ENCODE results near the gene USF2.

USF2 gene

GRCh38 chr19:35301961-35302360 lies 33.2 kb downstream of the USF2 start:
- H3K27ac ChIP-seq = no peak overlapping the region
- no peak for TF ChIP-seq CTCF (conservative IDR thresholded peaks at IDR 0.05)
- no peak for TF ChIP-seq ZFX (IDR thresholded peaks at IDR 0.05)

DNA sequence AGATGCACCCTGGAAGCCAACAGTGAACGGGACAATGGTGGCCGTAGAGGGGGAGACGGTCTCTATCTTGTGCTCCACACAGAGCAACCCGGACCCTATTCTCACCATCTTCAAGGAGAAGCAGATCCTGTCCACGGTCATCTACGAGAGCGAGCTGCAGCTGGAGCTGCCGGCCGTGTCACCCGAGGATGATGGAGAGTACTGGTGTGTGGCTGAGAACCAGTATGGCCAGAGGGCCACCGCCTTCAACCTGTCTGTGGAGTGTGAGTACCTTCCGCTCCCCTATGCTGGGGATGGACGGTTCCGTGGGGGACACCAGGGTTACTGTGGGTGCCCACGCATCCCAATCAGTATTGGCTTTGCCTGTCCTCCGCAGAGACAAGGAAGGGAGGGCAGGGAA lies 33.7 kb downstream of the USF2 start:
- TF ChIP-seq CTCF (conservative IDR thresholded peaks at IDR 0.05) (no peak), ZFX (IDR thresholded peaks at IDR 0.05) (no peak)
- H3K27ac ChIP-seq = no peak overlapping the region

DNA sequence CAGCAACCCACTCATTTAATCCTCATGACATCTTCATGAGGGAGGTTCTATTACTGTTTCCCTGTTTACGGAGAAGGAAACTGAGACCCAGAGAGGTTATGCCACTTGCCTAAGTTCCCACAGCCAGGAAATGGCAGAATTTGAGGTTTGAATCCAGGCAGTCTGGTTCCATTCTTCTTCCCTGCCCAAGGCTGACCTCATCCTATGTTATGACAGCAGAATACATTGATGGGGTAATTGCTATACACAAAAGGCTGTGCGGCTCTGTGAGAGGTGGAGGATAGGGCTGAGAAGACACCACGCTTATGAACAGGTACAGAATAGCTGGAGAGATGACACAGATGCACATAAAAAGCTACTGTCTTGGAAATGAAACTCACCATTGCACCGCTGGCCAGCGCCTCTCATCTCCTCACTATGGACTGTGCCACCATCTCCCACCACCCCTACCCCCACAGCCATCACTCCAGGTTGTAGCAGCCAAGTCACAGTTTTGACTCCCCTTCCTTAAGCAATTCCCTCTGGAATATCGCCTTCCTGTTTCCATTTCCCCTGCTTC lies 34.7 kb downstream of the USF2 start:
- TF ChIP-seq CTCF (conservative IDR thresholded peaks at IDR 0.05) = no peak
- no peak for TF ChIP-seq ZFX (IDR thresholded peaks at IDR 0.05)
- no peak overlapping the region for H3K27ac ChIP-seq

GRCh38 chr19:35304036-35304435 lies 35.3 kb downstream of the USF2 start:
- no peak for TF ChIP-seq ZFX (IDR thresholded peaks at IDR 0.05)
- no peak for TF ChIP-seq CTCF (conservative IDR thresholded peaks at IDR 0.05)

GRCh38 chr19:35305181-35305580 lies 36.4 kb downstream of the USF2 start:
- TF ChIP-seq CTCF (conservative IDR thresholded peaks at IDR 0.05) = no peak
- TF ChIP-seq ZFX (IDR thresholded peaks at IDR 0.05) = no peak
- H3K27ac ChIP-seq = no peak overlapping the region

More at GRCh38 chr19:35304036-35304435, 35.3 kb downstream of the USF2 start:
- H3K27ac ChIP-seq = no peak overlapping the region

- H3K27ac ChIP-seq = no peak overlapping the region
- TF ChIP-seq CTCF (conservative IDR thresholded peaks at IDR 0.05) = no peak
- TF ChIP-seq ZFX (IDR thresholded peaks at IDR 0.05) = no peak
These were observed 37.9 kb downstream of the USF2 start for GRCh38 chr19:35306473-35307246.

- TF ChIP-seq CTCF (conservative IDR thresholded peaks at IDR 0.05) (no peak), ZFX (IDR thresholded peaks at IDR 0.05) (no peak)
- H3K27ac ChIP-seq = no peak overlapping the region
These were observed 39.2 kb downstream of the USF2 start for GRCh38 chr19:35307931-35308330.
